ENCODE results near the gene XAB2.

- TF ChIP-seq ZNF140 (tag by site-specific recombination; IDR thresholded peaks at IDR 0.05) (no peak), SALL2 (tag by site-specific recombination; IDR thresholded peaks at IDR 0.05; ENCODE audit: borderline replicate concordance) (no peak), ZNF239 (tag by site-specific recombination; IDR thresholded peaks at IDR 0.05) (no peak)
Observed at GRCh38 chr19:7641290-7642276, 12.2 kb upstream of the XAB2 start.

Data from HEK293 (cell line).